NCI-H774 (cell line): ENCODE results near the gene IFT25.

ENCODE experiments used
- DNase-seq: peaks from one replicate; lab custom pipeline; 2025; lab: John Stamatoyannopoulos, UW

Gene IFT25

GRCh38 chr1:53956308-53957168 lies 11.0 kb upstream of the IFT25 start:
- peak; percentile 80 for DNase-seq

- DNase-seq, result no peak
Measured at GRCh38 chr1:53954128-53954527, 8.6 kb upstream of the IFT25 start.

- DNase-seq, result no peak
Measured at GRCh38 chr1:53951697-53952096, 6.2 kb upstream of the IFT25 start.

- peak; percentile 18 for DNase-seq
Measured at GRCh38 chr1:53949023-53949990, 3.8 kb upstream of the IFT25 start.

- DNase-seq, result no peak
Measured at GRCh38 chr1:53948291-53948690, 2.8 kb upstream of the IFT25 start.

- DNase-seq, result no peak
Measured at GRCh38 chr1:53947172-53947907, 1.8 kb upstream of the IFT25 start.

GRCh38 chr1:53946252-53947171 lies 1.0 kb upstream of the IFT25 start, which contains the start of gene LRRC42:
Gene LRRC42 (plus strand): TSS chr1:53946350. CDS start chr1:53952000, 5,650 bp downstream.
- peak; percentile 95 for DNase-seq

- DNase-seq, result no peak
Measured at GRCh38 chr1:53945183-53945432, 391 bp downstream of the IFT25 start.

- no peak for DNase-seq
Measured at GRCh38 chr1:53944469-53945182, 873 bp downstream of the IFT25 start.

GRCh38 chr1:53943490-53944043 lies 1.9 kb downstream of the IFT25 start:
- no peak for DNase-seq

- no peak for DNase-seq
Measured at GRCh38 chr1:53943090-53943489, 2.4 kb downstream of the IFT25 start.

- DNase-seq, result no peak
Measured at GRCh38 chr1:53942127-53942957, 3.2 kb downstream of the IFT25 start.

GRCh38 chr1:53938136-53938830 lies 7.2 kb downstream of the IFT25 start:
- no peak for DNase-seq

- no peak for DNase-seq
Measured at GRCh38 chr1:53936430-53936829, 9.1 kb downstream of the IFT25 start.

GRCh38 chr1:53934170-53934765 lies 11.2 kb downstream of the IFT25 start:
- DNase-seq, result no peak

- DNase-seq, result no peak
Measured at GRCh38 chr1:53931523-53931922, 14.0 kb downstream of the IFT25 start.

- no peak for DNase-seq
Measured at GRCh38 chr1:53930932-53931331, 14.6 kb downstream of the IFT25 start.

- no peak for DNase-seq
Measured at GRCh38 chr1:53929246-53929960, 16.1 kb downstream of the IFT25 start.
